Sigmoid colon (tissue), 7 donors: Measurements from ENCODE around the gene MEIS1. TPM values are rescaled to one million over a fixed set of nuclear protein-coding genes. Genes with fewer than 3 reads are reported as not detected.

Source experiments
- DNase-seq: peaks from one replicate; pipeline ENCODE4 v3.0.0-alpha.2; 2019
- H3K27ac ChIP-seq, 4 donors: fragments of 200-600 bp; sonication (generic); one replicate each; pipeline ENCODE4 v1.5.1; 2016 to 2019; ENCODE audit warnings: mild to moderate bottlenecking in 1 of 4
- H3K27me3 ChIP-seq, 3 donors: fragments of 200-600 bp; sonication (generic); one replicate each; pipeline ENCODE4 v1.5.1; 2019; ENCODE audit warnings: mild to moderate bottlenecking in 1 of 3
- H3K36me3 ChIP-seq, 4 donors: fragments of 200-600 bp; sonication (generic); one replicate each; pipeline ENCODE4 v1.5.1; 2016 to 2019
- H3K4me1 ChIP-seq, 4 donors: fragments of 200-600 bp; sonication (generic); one replicate each; pipeline ENCODE4 v1.5.1; 2017 to 2019
- H3K4me3 ChIP-seq, 4 donors: fragments of 200-600 bp; sonication (generic); one replicate each; pipeline ENCODE4 v1.5.1; 2017 to 2019; ENCODE audit warnings: mild to moderate bottlenecking in 2 of 4, moderate library complexity in 1 of 4
- H3K9me3 ChIP-seq, 4 donors: fragments of 200-600 bp in 3 of 4; sonication (generic) in 3 of 4; one replicate each; pipeline versions ENCODE4 v1.5.1 to v1.6.1; 2013 to 2019
- CTCF ChIP-seq, 4 experiments: fragments of 450-650 bp in 3 of 4; fragments of 200-600 bp in 1 of 4; IDR thresholded peaks; one replicate each; pipeline ENCODE4 v1.5.1; 2016 to 2019; ENCODE audit warnings: antibody characterized with exemption in 4 of 4, mild to moderate bottlenecking in 3 of 4, moderate library complexity in 2 of 4
- EP300 ChIP-seq, 4 donors: sonication (generic); formaldehyde crosslinking; IDR thresholded peaks; one replicate each; pipeline ENCODE4 v1.6.1; 2017; ENCODE audit warnings: antibody characterized with exemption in 4 of 4
- POLR2A ChIP-seq, 2 donors: fragments of 450-650 bp; IDR thresholded peaks; one replicate each; pipeline ENCODE4 v1.6.1; 2016; ENCODE audit warnings: antibody characterized with exemption in 2 of 2, mild to moderate bottlenecking in 2 of 2, moderate library complexity in 2 of 2
- POLR2AphosphoS5 ChIP-seq, 4 donors: sonication (generic); formaldehyde crosslinking; IDR thresholded peaks; one replicate each; pipeline ENCODE4 v1.6.1; 2017; ENCODE audit warnings: antibody characterized with exemption in 4 of 4
- WGBS, 2 donors: extraction: QIAGEN DNeasy Blood & Tissue Kit; methylation state at CpG; one replicate each; pipeline ENCODE4 v1.1.7; 2013; 5-methylcytosine and 5-hydroxymethylcytosine counted together
- intact Hi-C: fragments of 100-400 bp; cut with DNase I; formaldehyde crosslinking; loops from one replicate; pipeline ENCODE4 v1.15.1; 2023
- polyA plus RNA-seq, 3 donors: library from polyadenylated mRNA; stranded (reverse); fragments of 200-250 nt; gene quantifications; one replicate each; pipeline ENCODE4 v1.2.3, GENCODE V29; 2013
- total RNA-seq, 4 donors: library from RNA; depleted of rRNA; stranded (reverse); fragments of >200 nt; gene quantifications; one replicate each; pipeline ENCODE4 v1.1.0, GENCODE V29; 2016
- donor health status: healthy with polysubstance abuse.
- donor health status: Bipolar disorder and iron deficiency.
- donor health status: healthy.

The MEIS1 gene
- total and polyA plus RNA-seq, 7 donors = 2.8 to 144 (median 108) TPM

- intact Hi-C loops = no loop called here
- 36 to 79% methylated on average over 66 of the region's 66 CpGs for WGBS, 2 donors
These were observed 11.3 kb downstream of the MEIS1 start for GRCh38 chr2:66445925-66446871.

GRCh38 chr2:66446941-66447340, 12.0 kb downstream of the MEIS1 start:
- intact Hi-C loops = no loop called here
- peak overlapping the region; percentile 93 to 99 (median 98) for H3K27ac ChIP-seq
- no peak for DNase-seq
- H3K4me1 ChIP-seq = peaks cover 0 to 53% (median 46%) of the 10 kb centered on the region in 4 donors
- no peaks in the 10 kb centered on the region for H3K9me3 ChIP-seq
- H3K36me3 ChIP-seq = peaks cover 0 to 29% (median 3%) of the 10 kb centered on the region in 4 donors
- TF ChIP-seq POLR2A (IDR thresholded peaks at IDR 0.05) (no peak), POLR2AphosphoS5 (IDR thresholded peaks at IDR 0.05) (no peak), CTCF (IDR thresholded peaks at IDR 0.05) (no peak), EP300 (IDR thresholded peaks at IDR 0.05) (no peak)
- 79 to 88% methylated on average over 8 of the region's 8 CpGs for WGBS, 2 donors
- no peaks in the 10 kb centered on the region for H3K27me3 ChIP-seq
- peak overlapping the region; percentile 44 to 87 (median 84) for H3K4me3 ChIP-seq

More at GRCh38 chr2:66445925-66446871, 11.3 kb downstream of the MEIS1 start:
- Histone ChIP-seq H3K27ac (peak overlapping the region; percentile 93 to 99 (median 98)), H3K9me3 (no peaks in the 10 kb centered on the region), H3K4me3 (peak overlapping the region; percentile 44 to 87 (median 84)), H3K4me1 (peaks cover 0 to 49% (median 40%) of the 10 kb centered on the region in 4 donors), H3K36me3 (peaks cover 0 to 29% (median 3%) of the 10 kb centered on the region in 4 donors), H3K27me3 (no peaks in the 10 kb centered on the region)
- peak in 3 of 4 donors; percentile 4 to 28 (median 18) for TF ChIP-seq POLR2AphosphoS5 (IDR thresholded peaks at IDR 0.05)
- no peak for TF ChIP-seq EP300 (IDR thresholded peaks at IDR 0.05)
- peak; percentile 84 for DNase-seq

GRCh38 chr2:66447677-66448076, 12.8 kb downstream of the MEIS1 start:
- DNase-seq = no peak
- Histone ChIP-seq H3K27ac (peak overlapping the region; percentile 93 to 99 (median 98)), H3K36me3 (peaks cover 0 to 27% (median 3%) of the 10 kb centered on the region in 4 donors), H3K27me3 (no peaks in the 10 kb centered on the region), H3K4me1 (peaks cover 0 to 56% (median 50%) of the 10 kb centered on the region in 4 donors), H3K9me3 (no peaks in the 10 kb centered on the region), H3K4me3 (peak overlapping the region; percentile 44 to 87 (median 84))
- 65 to 89% methylated on average over 2 of the region's 2 CpGs for WGBS, 2 donors
- no peak for TF ChIP-seq POLR2A (IDR thresholded peaks at IDR 0.05)
- TF ChIP-seq POLR2AphosphoS5 (IDR thresholded peaks at IDR 0.05) = peak in 1 of 4 donors; percentile 9
- intact Hi-C loops = no loop called here

GRCh38 chr2:66448136-66448991, 13.4 kb downstream of the MEIS1 start:
- Histone ChIP-seq H3K4me3 (peak overlapping the region; percentile 44 to 87 (median 84)), H3K27me3 (no peaks in the 10 kb centered on the region), H3K27ac (peak overlapping the region; percentile 93 to 99 (median 98)), H3K9me3 (no peaks in the 10 kb centered on the region), H3K4me1 (peaks cover 0 to 63% (median 54%) of the 10 kb centered on the region in 4 donors), H3K36me3 (peaks cover 0 to 20% (median 3%) of the 10 kb centered on the region in 4 donors)
- 68 to 86% methylated on average over 3 of the region's 3 CpGs for WGBS, 2 donors
- no peak for DNase-seq
- intact Hi-C loops = no loop called here
- TF ChIP-seq CTCF (IDR thresholded peaks at IDR 0.05) = no peak
- TF ChIP-seq POLR2AphosphoS5 (IDR thresholded peaks at IDR 0.05) = no peak
- no peak for TF ChIP-seq EP300 (IDR thresholded peaks at IDR 0.05)
- TF ChIP-seq POLR2A (IDR thresholded peaks at IDR 0.05) = no peak

GRCh38 chr2:66452214-66452613, 17.3 kb downstream of the MEIS1 start:
- intact Hi-C loops = no loop called here
- H3K4me3 ChIP-seq = peak overlapping the region in 1 of 4 donors; percentile 6
- no peak for TF ChIP-seq POLR2AphosphoS5 (IDR thresholded peaks at IDR 0.05)
- TF ChIP-seq CTCF (IDR thresholded peaks at IDR 0.05) = no peak
- TF ChIP-seq POLR2A (IDR thresholded peaks at IDR 0.05) = no peak
- H3K36me3 ChIP-seq = peaks cover 0 to 16% (median under 1%) of the 10 kb centered on the region in 4 donors
- H3K27me3 ChIP-seq = no peaks in the 10 kb centered on the region
- H3K27ac ChIP-seq = peak overlapping the region in 3 of 4 donors; percentile 97 to 99 (median 98)
- H3K9me3 ChIP-seq = no peaks in the 10 kb centered on the region
- no peak for DNase-seq
- peaks cover 0 to 94% (median 80%) of the 10 kb centered on the region in 4 donors for H3K4me1 ChIP-seq
